NCI-H1417 treated with DMSO at 0.1 percent for 48 hours (cell line): ENCODE data around the gene PPP1R18.
"Not testable (repeated sequence)": the region's sequence is repeated elsewhere in the genome, so short reads cannot be mapped to it uniquely, and the experiment has no call there.

Experiments used
- DNase-seq: peaks from one replicate; lab custom pipeline; 2025; lab: John Stamatoyannopoulos, UW

PPP1R18 gene

GRCh38 chr6:30666300-30666699 lies 20.1 kb downstream of the PPP1R18 start:
- not testable (repeated sequence) for DNase-seq

DNA sequence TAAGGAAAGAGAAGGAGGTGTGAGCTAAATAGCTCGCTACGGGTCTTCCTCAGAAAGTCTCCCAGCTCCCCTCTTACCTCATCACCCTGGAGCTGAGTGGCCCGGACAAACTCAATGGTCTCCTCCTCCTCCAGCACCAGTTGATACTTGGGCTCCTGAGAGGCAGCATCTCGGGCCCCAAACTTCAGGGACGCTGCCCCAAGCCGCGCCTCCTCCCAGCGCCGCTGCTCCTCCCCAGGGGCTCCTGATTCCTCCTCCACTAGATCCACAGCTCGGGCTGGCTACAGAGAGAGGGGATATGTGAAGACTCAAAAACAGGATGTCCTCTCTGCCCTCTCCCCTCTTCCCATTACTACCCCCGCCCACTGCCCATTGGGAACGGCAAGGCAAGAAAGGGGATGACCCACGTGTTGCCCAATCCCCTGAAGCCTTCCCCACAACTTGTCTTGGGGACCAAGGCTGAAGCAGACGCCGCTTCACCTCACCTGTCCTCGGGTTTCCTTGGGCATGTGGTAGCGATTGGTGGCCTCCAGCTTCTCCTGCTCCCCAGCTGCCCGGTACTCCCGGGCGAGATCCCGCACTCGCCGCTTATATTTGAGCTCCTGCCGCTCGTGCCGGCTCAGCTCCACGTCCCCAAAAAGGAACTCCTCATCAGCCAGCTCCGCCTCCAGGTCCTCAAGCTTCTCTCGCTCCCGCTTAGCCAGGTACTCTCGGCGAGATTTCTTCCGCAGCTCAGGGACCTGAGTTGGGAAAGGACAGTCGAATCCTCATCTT lies 21.3 kb downstream of the PPP1R18 start:
- no peak for DNase-seq

GRCh38 chr6:30657922-30658321 lies 28.5 kb downstream of the PPP1R18 start:
- not testable (repeated sequence) for DNase-seq

GRCh38 chr6:30657454-30657853 lies 29.0 kb downstream of the PPP1R18 start:
- DNase-seq, result no peak

GRCh38 chr6:30656513-30656912 lies 29.9 kb downstream of the PPP1R18 start:
- no peak for DNase-seq

- no peak for DNase-seq
These were observed 30.7 kb downstream of the PPP1R18 start for GRCh38 chr6:30655743-30656094.

DNA sequence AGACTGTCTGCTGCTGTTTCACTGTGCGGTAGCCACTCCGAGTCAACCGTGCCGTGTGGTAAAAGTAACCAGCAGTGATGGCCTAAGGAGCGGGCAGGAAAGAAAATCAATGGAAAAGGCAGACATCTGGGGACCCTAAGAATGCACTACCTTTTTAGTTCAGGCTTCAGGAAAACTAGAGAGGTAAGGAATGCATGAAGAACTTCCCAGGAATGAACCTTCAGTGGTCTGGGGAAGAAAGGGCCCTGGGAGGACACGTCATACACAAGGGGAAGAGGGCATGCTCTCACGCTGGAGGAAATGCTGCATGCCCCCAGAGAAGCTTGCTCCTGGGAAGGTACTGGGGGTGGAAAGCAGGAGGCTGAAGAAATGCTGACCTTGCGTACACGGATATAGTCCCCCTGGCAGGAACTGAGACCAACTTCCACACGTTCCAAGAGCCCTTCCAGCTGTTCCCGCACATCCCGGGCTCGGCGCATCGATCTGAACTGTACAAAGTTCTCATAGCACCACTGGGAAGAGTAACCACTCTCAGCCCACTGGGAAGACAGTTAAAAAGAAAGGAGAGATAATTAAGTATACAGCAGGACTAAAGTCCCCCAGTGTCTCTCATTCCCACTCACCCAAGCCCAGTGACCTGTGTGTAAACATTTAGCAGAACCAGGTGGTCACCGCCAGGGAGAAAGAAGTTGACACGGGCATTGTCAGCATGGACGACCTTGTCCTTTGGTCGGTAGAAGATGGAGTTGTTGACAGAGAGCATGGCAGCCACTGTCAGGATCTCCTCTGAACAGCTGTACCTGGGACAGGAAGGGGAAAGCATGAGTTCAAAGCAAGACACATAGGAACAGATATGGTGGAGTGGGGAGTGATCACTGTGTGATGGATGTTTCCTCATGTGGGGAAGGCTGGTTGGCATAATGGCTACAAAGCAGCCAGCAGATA lies 31.4 kb downstream of the PPP1R18 start:
- DNase-seq, result no peak

DNA sequence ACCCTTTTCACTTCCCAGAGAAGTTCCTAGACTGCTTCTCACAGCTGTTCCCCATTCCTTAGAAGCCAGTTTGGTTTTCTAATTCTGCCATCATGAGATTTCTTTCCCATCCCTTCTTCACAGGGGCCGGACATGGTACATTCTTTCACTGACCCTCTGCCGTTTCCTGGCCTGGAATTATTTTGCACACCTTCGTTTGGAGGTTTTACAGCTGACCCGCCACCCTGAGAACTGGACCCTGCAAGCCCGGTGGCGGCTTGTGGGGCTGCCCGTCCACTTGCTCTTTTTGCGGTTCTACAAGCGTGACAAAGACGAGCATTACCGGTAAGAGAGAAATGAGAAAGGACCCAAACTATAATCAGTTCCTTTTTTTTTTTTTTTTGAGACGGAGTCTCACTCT lies 35.3 kb downstream of the PPP1R18 start:
- DNase-seq, result no peak

DNA sequence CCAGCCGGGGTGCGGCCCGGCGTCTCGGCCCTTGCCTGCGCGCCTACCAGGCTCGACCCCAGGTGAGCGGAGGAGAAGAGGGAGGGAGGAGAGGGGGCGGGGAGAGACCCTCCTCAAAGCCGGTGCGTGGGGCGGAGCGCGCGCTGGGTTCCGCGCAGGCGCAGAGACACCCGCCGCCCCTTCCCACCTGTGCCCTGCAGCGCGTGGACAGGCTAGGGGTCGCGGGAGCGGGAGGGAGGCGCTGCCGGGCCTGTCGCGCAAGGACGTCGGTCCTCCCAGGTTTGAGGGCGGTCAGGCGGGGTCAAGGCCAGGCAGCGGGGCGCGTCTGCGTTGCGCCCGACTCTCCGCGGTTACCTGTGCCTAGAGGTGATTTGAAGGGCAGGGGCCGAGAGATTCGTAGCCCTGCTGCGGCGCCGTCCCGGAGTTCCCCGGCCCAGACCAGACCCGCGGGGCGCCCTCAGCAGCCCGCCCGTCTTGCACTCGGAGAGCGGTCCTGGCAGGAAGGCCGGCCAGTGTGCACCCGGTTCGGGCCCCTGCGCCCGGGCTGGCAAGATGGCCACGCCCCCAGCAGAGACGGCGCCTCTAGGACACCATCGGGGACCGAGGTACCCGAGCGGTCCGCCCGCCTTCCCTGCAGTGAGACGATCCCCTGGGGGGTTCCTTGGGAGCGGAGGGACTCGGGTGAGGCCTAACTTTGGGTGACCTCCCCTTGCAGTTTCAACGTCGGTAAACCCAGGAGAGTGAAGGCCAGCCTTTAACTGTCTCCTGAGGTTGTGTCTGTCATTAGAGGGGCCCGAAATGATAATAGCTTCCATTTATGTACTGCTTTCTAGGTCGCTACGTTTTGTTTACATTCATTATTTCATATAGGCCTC lies 39.0 kb downstream of the PPP1R18 start:
- DNase-seq, result peak; percentile 55

- peak; percentile 57 for DNase-seq
These were observed 39.8 kb downstream of the PPP1R18 start, which contains the start of gene C6orf136 for GRCh38 chr6:30646450-30647241. TSS of gene C6orf136 (plus strand) at chr6:30647133. CDS start at chr6:30647232, 99 bp downstream.

GRCh38 chr6:30645989-30646388 lies 40.5 kb downstream of the PPP1R18 start:
- DNase-seq, result no peak

DNA sequence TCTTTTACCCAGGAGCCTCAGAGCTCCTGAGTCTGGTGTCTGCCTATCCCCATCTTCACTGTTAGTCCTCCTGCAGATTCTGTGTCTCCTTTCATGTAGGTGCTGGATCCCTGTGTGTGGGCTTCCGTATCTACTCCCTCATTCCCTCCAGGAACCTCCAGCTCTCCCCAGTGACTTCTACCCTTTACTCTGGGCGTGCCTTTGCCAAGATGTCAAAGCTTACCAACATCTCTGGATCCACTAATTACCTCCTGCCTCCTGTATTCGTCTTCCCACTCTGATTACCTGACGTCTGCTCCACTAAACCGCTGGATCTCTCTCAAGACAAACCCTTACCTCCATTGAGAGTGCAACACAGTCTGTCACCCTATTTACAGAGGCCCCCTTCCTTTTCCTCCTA lies 41.7 kb downstream of the PPP1R18 start:
- no peak for DNase-seq

- no peak for DNase-seq
These were observed 42.8 kb downstream of the PPP1R18 start for GRCh38 chr6:30643656-30644055.

DNA sequence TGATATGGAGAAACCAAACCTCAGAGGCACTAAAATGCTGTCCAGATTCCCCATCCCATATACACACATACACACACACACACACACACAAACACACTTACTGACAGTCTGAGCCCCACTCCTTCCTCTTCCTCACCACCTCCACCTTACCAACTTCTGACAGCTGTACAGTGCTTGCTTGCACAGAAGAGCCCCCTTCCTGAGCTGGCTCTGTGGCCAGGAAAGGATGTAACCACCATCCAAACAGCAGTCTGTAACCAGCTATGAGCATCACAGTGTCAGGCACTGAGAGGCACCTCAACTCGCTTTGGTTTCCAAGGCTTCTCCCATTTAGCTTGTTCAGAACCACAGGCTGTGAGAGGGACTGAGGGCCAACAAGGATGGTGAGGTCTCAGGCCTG lies 45.4 kb downstream of the PPP1R18 start:
- no peak for DNase-seq

DNA sequence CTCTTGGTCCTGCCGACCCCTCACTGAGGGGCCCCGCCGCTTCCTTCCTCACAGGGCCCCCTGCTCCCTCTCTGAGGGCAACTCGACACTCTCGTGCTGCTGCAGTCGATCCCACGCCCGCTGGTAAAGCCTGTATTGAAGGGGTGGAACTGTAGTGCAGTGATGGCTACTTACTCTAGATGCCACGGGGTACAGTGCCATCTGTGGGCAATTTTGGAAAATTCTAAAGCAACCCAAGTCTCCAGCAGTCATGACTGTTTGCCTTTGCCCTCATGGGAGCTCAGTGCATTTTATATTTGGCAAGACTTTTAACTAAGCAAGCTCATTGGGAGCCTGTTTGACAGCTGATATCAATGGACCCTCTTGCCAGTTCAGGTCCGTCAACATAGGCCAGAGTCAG lies 46.0 kb downstream of the PPP1R18 start:
- no peak for DNase-seq

DNA sequence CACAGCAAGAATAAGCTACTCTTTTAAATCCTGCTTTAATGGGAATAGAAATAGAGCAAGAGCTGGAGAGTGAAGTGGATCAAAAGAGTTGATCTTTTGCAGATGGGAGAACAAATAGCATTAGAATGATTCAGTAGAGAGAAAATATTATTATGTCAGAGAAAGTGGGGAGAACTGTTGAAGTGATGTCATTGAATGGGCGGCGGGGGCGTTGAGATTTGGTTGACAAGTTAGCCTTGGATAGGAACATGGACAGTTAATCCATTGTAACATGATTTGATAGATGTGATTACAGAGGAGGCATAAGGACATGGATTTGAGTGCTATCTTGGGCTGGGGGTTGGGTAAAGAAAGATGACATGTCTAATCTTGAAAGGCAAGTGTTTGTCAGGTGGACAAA lies 50.6 kb downstream of the PPP1R18 start:
- no peak for DNase-seq

DNA sequence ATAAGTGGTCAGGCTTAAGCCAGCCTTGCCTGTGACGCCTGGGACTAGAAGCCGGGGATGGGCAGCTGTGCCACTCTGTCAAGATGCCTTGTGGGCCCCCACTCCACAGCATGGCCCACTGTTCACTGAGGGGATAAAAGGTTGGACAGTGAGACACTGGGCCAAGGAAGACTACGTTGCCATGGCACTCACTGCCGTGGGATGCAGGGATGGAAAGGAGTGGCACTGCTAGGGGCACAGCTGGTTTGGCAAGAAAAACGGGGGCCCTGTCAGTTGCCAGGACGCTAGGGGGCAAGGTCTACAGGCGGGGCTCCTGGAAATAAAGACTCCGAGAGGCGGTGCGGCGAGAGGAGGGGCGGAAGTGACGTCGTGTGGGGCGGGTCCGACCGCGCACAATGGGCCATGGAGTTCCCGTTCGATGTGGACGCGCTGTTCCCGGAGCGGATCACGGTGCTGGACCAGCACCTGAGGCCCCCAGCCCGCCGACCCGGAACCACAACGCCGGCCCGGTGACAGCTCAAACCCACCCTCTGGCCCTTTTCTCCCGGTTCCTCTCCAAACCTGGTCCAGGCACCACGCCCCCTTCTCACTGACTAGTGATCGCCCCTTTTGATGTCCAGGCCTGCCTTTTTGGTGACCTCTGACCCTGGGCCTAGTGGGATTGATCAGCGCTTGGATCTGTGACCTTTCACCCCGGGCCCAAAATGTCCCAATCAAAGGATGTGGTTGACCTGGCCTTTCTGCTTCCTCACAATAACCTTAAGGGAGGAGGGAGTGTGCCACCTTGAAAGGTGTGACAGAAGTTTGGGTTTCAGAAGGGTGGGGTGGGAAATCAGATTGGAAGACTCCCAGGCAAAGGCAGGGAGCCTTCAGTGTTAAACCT lies 59.7 kb downstream of the PPP1R18 start, which contains the start of gene ATAT1:
Gene ATAT1, plus strand, starts transcription at position 391 of the 883 bp plus-strand sequence.
- DNase-seq, result no peak
